PC-9 (cell line): Measurements from ENCODE around the gene TRIM42. TPM values are rescaled to one million over a fixed set of nuclear protein-coding genes. Genes with fewer than 3 reads are reported as not detected.

Experiments
- BruUV-seq: library from RNA; stranded (reverse); fragments of 400-500 nt; replicated peaks from 2 replicates; lab custom pipeline; 2021; lab: Mats Ljungman, UMichigan
- CTCF ChIA-PET: fragments of 300-600 bp; sonication (Branson Sonifier 250); formaldehyde crosslinking; loops from one replicate; lab custom pipeline; 2022; ENCODE audit warnings: antibody characterized with exemption; lab: Charles Lee
- POLR2A ChIA-PET: fragments of 300-600 bp; sonication (Branson Sonifier 250); formaldehyde crosslinking; loops from one replicate; lab custom pipeline; 2022; ENCODE audit warnings: antibody characterized with exemption; ENCODE audit not compliant: unreplicated experiment; lab: Charles Lee
- DNase-seq, 2 experiments: peaks; one replicate each; pipeline versions ENCODE4 v3.0.0 to v3.0.0-alpha.2; 2015 to 2022; ENCODE audit warnings: mixed read lengths in 1 of 2
- H2AFZ ChIP-seq: fragments of 200-600 bp; sonication (generic); 2 replicates; pipeline ENCODE4 v1.8.1; 2017; ENCODE audit warnings: antibody characterized with exemption
- H3F3A ChIP-seq: fragments of 200-600 bp; sonication (generic); 2 replicates; pipeline ENCODE4 v1.8.1; 2017; ENCODE audit warnings: antibody characterized with exemption, mild to moderate bottlenecking, low read depth; ENCODE audit not compliant: insufficient read depth
- H3K27ac ChIP-seq: fragments of 200-600 bp; sonication (generic); 2 replicates; pipeline ENCODE4 v1.6.1; 2016; ENCODE audit warnings: mixed run types
- H3K27me3 ChIP-seq: fragments of 200-600 bp; sonication (generic); 2 replicates; pipeline ENCODE4 v1.6.1; 2016; ENCODE audit warnings: low read depth, mixed run types; ENCODE audit not compliant: insufficient read depth
- H3K36me3 ChIP-seq: fragments of 200-600 bp; sonication (generic); 2 replicates; pipeline ENCODE4 v1.6.1; 2016; ENCODE audit warnings: low read depth, mixed run types
- H3K4me1 ChIP-seq: fragments of 200-600 bp; sonication (generic); replicated peaks from 2 replicates; pipeline ENCODE4 v1.6.1; 2016; ENCODE audit warnings: mixed run types; ENCODE audit not compliant: insufficient read depth
- H3K4me2 ChIP-seq: fragments of 200-600 bp; sonication (generic); 2 replicates; pipeline ENCODE4 v1.6.1; 2017; ENCODE audit warnings: mixed run types
- H3K4me3 ChIP-seq: fragments of 200-600 bp; sonication (generic); 2 replicates; pipeline ENCODE4 v1.6.1; 2016; ENCODE audit warnings: mixed run types
- H3K79me2 ChIP-seq: fragments of 200-600 bp; sonication (generic); 2 replicates; pipeline ENCODE4 v1.6.1; 2017; ENCODE audit warnings: low read depth, mixed run types
- H3K9me2 ChIP-seq: fragments of 200-600 bp; sonication (generic); 2 replicates; pipeline ENCODE4 v1.8.1; 2017; ENCODE audit warnings: mild to moderate bottlenecking; ENCODE audit not compliant: insufficient read depth
- H3K9me3 ChIP-seq: fragments of 200-600 bp; sonication (generic); 2 replicates; pipeline ENCODE4 v1.8.1; 2016; ENCODE audit warnings: low read depth; ENCODE audit not compliant: insufficient read depth
- H4K20me1 ChIP-seq: fragments of 200-600 bp; sonication (generic); 2 replicates; pipeline ENCODE4 v1.8.1; 2017; ENCODE audit not compliant: insufficient read depth
- EZH2 ChIP-seq: fragments of 200-600 bp; sonication (generic); IDR thresholded peaks from 2 replicates; pipeline ENCODE4 v1.8.0; 2017; ENCODE audit warnings: antibody characterized with exemption, low read depth
- intact Hi-C: fragments of 100-400 bp; cut with micrococcal nuclease; formaldehyde crosslinking; loops from one replicate; pipeline ENCODE4 v1.10.0; 2022; ENCODE audit not compliant: unreplicated experiment
- total RNA-seq: library from RNA; stranded (reverse); gene quantifications from 2 replicates; pipeline ENCODE4 v1.2.3, GENCODE V29; 2021
- TF ChIP-seq, protein P1 (sequence below): fragments of 200-600 bp; sonication (generic); conservative IDR thresholded peaks from 2 replicates; pipeline ENCODE4 v1.6.1; 2017; ENCODE audit warnings: mixed run types, antibody characterized with exemption, mild to moderate bottlenecking, moderate library complexity

TRIM42 gene
- total RNA-seq, 1 experiment from 2014 or later, result not detected

DNA sequence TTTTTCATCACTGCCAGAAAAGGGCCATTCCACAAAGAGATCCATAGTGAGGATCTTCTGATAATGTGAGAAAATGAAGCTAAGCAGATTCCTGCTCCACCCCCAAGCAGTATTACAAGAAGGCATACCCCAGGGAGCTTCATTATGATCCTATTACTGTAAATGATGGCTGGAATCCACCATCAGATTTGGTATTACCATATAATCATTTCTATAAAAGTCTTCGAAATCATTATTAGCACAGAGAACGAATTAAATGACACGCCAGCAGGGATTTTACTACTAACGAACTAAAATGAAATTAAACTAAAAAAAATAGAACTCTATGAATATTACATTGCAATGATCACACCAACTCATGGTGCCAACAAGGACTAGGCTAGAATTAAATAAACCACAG, 24.4 kb downstream of the TRIM42 start:
- TF ChIP-seq EZH2, result no peak
- TF ChIP-seq, protein P1, sequence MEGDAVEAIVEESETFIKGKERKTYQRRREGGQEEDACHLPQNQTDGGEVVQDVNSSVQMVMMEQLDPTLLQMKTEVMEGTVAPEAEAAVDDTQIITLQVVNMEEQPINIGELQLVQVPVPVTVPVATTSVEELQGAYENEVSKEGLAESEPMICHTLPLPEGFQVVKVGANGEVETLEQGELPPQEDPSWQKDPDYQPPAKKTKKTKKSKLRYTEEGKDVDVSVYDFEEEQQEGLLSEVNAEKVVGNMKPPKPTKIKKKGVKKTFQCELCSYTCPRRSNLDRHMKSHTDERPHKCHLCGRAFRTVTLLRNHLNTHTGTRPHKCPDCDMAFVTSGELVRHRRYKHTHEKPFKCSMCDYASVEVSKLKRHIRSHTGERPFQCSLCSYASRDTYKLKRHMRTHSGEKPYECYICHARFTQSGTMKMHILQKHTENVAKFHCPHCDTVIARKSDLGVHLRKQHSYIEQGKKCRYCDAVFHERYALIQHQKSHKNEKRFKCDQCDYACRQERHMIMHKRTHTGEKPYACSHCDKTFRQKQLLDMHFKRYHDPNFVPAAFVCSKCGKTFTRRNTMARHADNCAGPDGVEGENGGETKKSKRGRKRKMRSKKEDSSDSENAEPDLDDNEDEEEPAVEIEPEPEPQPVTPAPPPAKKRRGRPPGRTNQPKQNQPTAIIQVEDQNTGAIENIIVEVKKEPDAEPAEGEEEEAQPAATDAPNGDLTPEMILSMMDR, result no peak
- Histone ChIP-seq H2AFZ (no peak overlapping the region), H3K27me3 (no peaks in the 10 kb centered on the region), H3K79me2 (no peaks in the 10 kb centered on the region), H3K4me2 (no peak overlapping the region), H3K27ac (no peak overlapping the region), H3K9me2 (no peaks in the 10 kb centered on the region), H3F3A (no peaks in the 10 kb centered on the region), H4K20me1 (no peaks in the 10 kb centered on the region), H3K4me1 (0 out of 2 replicates have a peak, but pooled peaks cover 5% of the 10 kb centered on the region), H3K36me3 (no peaks in the 10 kb centered on the region), H3K9me3 (no peaks in the 10 kb centered on the region), H3K4me3 (no peak overlapping the region)
- intact Hi-C loops, result no loop called here
- BruUV-seq, result no TSS peak
- ChIA-PET POLR2A (no interaction called here), CTCF (interaction anchor here (0.6 to 0.7 kb wide), 2 partner anchors 8 to 36 kb away, joined by 4 to 7 read pairs; no protein-coding TSS in a partner anchor)
- DNase-seq, result no peak

DNA sequence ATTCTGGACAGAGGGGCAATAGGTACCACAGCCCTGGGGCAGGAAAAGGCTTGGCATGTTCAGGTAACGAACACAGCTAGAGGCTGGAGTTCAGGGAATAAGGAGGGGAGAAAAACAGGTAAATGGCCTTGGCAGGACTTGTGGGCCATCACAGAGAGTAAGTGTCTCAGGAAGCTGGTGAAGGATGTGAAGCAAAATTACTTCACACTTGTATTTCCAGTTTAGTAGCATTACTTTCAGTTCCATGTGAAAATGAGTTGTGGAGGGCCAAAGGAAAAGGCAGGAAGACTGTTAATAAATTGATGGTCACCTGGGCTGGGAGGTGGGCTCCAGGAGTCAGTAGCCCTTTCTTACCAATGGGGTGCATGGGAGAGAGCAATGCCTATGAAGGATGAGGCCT, 25.6 kb downstream of the TRIM42 start:
- CTCF ChIA-PET, result no interaction called here
- TF ChIP-seq EZH2, result no peak
- TF ChIP-seq, protein P1, result no peak
- H3K27me3 ChIP-seq, result no peaks in the 10 kb centered on the region
- peak in 1 of 2 experiments; percentile 40 for DNase-seq
- H4K20me1 ChIP-seq, result no peaks in the 10 kb centered on the region
- intact Hi-C loops, result no loop called here
- H3K9me2 ChIP-seq, result no peaks in the 10 kb centered on the region
- POLR2A ChIA-PET, result no interaction called here
- no peak overlapping the region for H3K27ac ChIP-seq
- no peaks in the 10 kb centered on the region for H3K36me3 ChIP-seq
- no peaks in the 10 kb centered on the region for H3F3A ChIP-seq
- H3K4me3 ChIP-seq, result no peak overlapping the region
- no TSS peak for BruUV-seq
- no peak overlapping the region for H3K4me2 ChIP-seq
- H3K79me2 ChIP-seq, result no peaks in the 10 kb centered on the region
- H2AFZ ChIP-seq, result no peak overlapping the region
- H3K9me3 ChIP-seq, result no peaks in the 10 kb centered on the region
- H3K4me1 ChIP-seq, result 0 out of 2 replicates have a peak, but pooled peaks cover 5% of the 10 kb centered on the region

DNA sequence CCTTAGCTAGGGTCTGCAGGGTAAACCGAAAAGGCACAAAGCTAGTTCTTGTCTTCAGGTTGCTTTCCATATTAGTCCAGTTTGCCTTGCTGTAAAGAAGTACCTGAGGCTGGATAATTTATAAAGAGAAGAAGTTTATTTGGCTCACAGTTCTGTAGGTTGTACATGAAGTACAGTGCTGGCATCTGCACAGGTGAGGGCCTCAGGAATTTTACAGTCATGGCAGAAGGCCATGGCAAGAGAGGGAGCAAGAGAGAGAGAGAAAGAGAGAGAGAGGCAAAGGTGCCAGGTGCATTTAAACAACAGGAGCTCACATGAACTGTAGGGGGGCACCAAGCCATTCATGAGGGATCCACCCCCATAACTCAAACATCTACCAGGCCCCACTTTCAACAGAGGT, 26.9 kb downstream of the TRIM42 start:
- H3K4me2 ChIP-seq, result no peak overlapping the region
- no peaks in the 10 kb centered on the region for H3K9me2 ChIP-seq
- no peaks in the 10 kb centered on the region for H3K36me3 ChIP-seq
- H2AFZ ChIP-seq, result no peak overlapping the region
- H3K4me1 ChIP-seq, result 0 out of 2 replicates have a peak, but pooled peaks cover 5% of the 10 kb centered on the region
- H3K27me3 ChIP-seq, result no peaks in the 10 kb centered on the region
- ChIA-PET POLR2A (no interaction called here), CTCF (no interaction called here)
- intact Hi-C loops, result no loop called here
- no peaks in the 10 kb centered on the region for H4K20me1 ChIP-seq
- no TSS peak for BruUV-seq
- H3F3A ChIP-seq, result no peaks in the 10 kb centered on the region
- H3K4me3 ChIP-seq, result no peak overlapping the region
- H3K79me2 ChIP-seq, result no peaks in the 10 kb centered on the region
- H3K9me3 ChIP-seq, result no peaks in the 10 kb centered on the region
- DNase-seq, result no peak
- H3K27ac ChIP-seq, result no peak overlapping the region
- no peak for TF ChIP-seq EZH2
- TF ChIP-seq, protein P1, result no peak
